ENCODE measurements around the gene GCNT2.
A peak's percentile ranks its signal among the peaks of the same experiment; 100 is the strongest.
"Not testable (repeated sequence)": the region's sequence is repeated elsewhere in the genome, so short reads cannot be mapped to it uniquely, and the experiment has no call there.

The GCNT2 gene

DNA sequence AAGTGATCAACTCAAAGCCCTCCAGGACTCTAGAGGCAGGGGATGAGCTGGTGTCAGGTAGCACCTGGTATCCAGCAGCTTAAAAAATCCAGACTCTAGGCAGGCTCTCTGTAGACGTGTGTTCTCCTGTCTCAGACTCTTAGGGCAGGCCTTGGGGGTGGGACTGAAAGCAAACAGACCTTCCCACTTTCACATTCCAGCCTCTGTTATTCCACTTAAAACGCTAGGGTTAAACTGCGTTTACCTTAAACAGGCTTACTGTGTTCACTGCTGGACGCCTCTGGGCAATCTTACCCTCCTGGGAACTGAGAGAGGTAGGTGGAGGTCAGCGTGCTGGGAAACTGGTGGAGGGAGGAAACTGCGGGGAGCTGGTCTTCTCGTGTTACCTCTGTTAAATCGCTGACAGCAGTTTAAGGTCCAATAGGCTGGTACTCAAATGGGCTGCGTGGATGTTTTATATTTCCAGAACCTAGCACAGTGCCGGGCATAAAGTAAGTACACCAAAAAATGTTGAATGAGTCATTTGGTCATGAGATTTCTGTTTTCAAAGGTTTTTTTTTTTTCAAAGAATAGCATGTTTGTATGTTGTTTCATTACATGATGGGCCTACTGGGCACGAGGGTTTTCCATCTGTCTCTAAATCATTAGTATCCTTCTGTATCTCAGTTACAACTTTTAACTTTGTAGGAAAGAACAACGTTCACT lies at the start of gene GCNT2:
Gene GCNT2, plus strand, starts transcription at position 248 of the 705 bp plus-strand sequence. CDS start 7,561 bp downstream, outside the sequence.
- no peak for DNase-seq

DNA sequence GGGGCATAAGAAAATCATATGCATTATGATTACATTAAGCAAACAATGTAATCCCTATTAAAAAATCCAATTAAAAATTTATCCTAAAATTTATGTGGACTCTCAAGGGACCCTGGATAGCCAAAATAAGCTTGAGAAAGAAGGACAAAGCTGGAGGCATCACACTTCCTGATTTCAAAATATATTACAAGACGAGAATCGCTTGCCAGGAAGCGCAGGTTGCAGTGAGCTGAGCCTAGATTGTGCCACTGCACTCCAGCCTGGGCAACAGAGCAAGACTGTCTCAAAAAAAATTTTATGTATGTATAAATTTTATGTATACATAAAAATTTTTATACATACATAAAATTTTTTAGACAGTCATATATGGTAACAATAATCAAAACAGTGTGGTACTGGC lies 48.5 kb upstream of the GCNT2 start:
- no peak for DNase-seq

DNA sequence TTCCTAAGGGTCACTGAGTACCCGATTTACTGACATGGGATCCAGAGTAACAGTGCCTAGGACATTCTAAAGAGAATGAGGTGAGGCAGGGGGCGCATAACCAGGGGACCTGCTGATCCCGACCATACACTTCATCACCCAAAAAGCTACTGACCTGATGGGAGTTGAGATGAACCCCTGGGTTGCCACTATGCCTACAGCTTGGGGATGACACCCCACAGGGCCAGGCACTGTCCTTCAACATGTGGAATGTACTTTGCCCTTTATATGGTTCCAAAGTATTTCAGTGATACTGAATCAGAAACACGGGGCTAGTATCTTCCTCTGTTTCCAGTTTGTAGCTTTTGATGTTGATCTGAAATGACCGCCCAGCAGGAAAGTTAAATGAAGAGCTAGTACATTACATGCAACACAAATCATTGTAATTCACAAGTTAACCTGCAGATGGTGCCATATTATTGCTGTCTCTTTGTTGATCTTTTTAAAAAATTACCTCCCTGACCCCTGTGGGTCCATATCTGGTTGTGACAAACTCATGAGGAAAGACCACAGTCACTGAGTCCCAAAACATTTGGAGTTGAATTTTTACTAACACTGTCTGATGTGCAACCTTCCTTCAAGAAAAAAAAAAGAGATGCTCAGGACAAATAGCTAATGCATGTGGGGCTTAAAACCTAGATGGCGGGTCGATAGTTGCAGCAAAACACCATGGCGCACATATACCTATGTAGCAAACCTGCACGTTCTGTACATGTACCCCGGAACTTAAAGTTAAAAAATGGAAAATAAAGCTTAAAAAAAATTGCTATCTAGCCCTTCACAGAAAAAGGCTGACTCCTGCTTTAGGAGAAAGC lies 42.7 kb upstream of the GCNT2 start:
- DNase-seq = no peak

DNA sequence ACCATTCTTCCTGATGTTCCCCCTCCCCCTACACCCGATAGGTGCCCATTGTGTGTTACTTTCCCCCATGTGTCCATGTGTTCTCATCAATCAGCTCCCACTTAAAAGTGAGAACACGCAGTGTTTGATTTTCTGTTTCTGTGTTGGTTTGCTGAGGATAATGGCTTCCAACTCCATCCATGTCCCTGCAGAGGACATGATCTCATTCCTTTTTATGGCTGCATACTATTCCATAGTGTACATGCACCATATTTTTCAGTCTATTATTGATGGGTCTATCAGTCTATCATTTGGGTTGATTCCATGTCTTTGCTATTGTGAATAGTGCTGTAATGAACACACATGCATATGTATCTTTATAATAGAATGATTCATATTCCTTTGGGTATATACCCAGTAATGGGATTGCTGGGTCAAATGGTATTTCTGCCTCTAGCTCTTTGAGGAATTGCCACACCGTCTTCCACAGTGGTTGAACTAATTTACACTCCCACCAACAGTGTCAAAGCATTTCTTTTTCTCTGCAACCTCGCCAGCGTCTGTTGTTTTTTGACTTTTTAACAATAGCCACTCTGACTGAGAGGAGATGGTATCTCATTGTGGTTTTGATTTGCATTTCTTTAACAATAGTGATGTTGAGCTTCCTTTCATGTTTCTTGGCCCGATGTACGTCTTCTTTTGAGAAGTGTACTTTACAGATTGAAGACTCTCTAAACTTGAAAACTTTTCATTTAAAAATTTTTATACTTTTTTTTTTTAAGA lies 41.0 kb upstream of the GCNT2 start:
- no peak for DNase-seq

DNA sequence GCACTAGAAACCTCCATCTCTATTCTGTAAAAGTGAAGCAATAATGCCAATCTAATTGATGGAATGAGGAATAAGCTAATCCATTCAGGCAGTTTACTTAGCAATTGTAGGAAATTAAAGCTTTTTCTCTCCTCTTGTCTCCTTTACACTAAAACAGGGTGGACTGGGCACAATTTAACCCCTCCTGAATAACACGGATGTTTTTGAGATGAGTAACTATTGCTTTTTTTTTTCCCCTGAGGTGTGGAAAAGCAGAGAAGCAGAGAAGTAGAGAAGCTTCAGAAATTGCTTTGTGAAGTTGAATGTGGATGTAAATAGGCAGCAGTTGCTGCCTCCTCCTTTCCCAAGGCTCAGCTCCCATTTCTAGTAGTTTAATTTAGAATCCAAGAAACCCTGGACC lies 40.0 kb upstream of the GCNT2 start:
- DNase-seq = no peak

DNA sequence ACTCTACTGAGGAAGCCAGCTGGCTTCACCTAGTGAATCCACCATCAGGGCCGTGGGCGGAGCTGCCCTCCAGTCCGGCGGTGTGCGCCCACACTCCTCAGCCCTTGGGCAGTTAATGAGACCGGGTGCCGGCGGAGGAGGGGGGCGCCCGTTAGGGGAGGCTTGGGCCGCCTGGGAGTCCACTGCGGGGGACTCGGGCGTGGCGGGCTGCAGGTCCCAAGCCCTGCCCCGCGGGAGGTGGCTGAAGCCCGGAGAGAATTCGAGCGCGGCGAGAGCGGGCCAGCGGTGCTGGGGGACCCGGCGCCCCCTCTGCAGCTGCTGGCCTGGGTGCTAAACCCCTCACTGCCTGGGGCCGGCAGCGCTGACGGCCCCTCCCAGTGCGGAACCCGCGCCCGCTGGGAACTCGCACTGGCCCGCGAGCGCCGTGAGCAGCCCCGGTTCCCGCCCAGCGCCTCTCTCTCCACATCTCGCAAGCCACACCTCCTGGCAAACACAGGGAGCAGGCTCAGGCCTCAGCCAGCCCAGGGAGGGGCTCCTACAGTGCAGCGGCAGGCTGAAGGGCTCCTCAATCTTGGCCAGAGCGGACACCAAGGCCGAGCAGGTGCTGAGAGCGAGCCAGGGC lies 38.4 kb upstream of the GCNT2 start:
- no peak for DNase-seq

DNA sequence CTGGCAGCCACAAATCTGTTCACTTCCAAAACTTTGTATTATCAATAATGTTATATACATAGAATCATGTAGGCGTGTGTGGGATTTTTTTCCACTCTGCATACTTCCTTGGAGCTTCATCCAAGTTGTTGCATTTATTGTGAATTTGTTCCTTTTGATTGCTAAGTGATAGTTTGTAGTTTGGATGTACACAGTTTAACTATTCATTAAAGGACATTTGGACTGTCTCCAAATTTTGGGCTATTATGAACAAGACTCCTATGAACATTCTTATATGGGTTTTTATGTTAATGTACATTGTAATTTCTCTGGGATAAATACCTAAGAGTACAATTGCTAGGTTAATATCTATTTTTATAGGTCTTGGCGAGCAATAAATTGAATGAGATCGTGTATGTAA lies 36.2 kb upstream of the GCNT2 start:
- DNase-seq = no peak

DNA sequence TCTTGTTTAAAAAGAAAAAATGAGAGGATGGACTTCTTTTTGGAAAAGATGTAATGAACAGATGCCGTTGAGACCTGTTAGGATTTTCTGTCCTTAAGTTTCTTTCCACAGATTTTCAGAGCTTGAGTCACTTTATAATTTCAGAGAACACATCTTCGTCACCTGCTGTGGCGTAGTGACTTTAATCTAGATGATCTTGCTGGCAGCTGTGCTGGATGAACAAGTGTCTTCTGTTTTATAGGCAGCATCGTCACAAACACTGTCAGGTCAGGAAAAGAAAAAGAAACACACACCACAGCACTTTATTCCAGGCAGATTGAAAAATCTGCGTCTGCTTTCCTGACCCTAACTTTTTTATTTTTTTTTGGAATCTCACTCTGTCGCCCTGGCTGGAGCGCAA lies 35.7 kb upstream of the GCNT2 start:
- DNase-seq = no peak

DNA sequence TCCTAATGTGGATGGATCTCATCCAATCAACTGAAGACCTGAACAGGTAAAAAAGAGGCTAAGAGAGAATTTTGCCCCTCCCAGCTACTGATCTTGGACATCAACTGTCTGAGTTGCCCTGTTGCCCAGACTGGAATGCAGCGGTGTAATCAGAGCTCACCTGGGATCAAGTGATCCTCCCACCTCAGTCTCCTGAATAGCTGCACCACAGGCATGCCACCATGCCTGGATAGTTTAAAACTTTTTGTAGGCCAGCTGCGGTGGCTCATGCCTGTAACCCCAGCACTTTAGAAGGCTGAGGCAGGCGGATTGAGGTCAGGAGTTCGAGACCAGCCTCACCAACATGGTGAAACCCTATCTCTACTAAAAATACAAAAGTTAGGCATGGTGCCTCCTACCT lies 34.9 kb upstream of the GCNT2 start:
- no peak for DNase-seq

DNA sequence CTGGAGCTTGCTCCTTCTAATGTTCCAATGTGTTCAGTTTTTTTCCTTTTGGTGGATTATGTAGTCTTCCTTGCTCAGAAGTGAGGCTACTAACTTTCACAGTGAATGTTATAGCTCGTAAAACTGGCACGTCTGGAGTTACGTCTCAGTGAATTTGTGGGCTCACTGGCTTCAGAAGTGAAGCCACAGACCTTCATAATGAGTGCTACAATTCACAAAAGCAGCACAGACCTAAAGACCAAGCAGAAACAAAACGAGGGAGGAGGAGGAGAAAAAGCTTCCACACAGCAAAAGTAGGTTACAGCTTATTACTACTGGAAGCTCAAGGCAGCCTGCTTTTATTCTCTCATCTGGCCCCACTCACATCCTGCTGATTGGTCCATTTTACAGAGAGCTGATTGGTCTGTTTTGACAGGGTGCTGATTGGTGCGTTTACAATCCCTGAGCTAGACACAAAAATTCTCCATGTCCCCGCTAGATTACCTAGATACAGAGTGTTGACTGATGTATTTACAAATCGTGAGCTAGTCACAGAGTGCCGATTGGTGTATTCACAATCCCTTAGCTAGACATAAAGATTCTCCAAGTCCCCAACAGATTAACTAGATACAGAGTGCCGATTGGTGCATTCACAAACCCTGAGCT lies 34.1 kb upstream of the GCNT2 start:
- DNase-seq = not testable (repeated sequence)

DNA sequence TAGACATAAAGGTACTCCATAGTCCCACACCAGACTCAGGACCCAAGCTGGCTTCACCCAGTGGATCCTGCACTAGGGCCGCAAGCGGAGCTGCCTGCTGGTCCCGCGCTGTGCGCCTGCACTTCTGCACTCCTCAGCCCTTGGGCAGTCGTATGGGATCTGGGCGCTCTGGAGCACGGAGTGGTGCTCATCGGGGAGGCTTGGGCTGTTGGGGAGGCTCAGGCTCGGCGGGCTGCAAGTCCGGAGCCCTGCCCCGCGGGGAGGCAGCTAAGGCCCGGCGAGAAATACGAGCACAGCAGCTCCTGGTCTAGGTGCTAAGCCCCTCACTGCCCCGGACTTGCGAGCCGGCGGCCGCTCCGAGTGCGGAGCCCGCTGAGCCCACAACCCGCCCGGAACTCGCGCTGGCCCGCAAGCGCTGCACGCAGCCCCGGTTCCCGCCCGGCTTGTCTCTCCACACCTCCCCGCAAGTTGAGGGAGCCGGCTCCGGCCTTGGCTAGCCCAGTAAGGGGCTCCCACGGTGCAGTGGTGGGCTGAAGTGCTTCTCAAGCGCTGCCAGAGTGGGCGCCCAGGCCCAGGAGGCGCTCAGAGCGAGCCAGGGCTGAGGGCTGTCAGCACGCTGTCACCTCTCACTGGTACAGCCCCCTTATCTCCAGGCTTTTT lies 33.4 kb upstream of the GCNT2 start:
- no peak for DNase-seq

DNA sequence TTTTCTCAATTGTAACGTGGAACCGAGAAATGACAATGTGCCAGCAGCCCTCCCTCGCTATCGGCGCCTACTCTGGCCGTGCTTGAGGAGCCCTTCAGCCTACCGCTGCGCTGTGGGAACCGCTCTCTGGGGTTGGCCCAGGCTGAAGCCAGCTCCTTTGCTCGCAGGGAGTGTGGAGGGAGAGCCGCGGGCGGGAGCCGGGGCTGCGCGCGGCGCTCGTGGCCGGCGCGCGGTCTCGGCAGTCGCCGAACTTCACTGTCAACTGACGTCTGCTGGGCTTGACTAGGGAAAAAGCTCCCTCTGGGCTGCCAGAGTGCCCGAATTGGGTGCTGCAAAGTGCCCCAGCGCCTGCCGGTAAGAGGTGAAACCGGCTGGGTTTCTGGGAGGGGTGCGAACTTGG lies 29.7 kb upstream of the GCNT2 start:
- no peak for DNase-seq

DNA sequence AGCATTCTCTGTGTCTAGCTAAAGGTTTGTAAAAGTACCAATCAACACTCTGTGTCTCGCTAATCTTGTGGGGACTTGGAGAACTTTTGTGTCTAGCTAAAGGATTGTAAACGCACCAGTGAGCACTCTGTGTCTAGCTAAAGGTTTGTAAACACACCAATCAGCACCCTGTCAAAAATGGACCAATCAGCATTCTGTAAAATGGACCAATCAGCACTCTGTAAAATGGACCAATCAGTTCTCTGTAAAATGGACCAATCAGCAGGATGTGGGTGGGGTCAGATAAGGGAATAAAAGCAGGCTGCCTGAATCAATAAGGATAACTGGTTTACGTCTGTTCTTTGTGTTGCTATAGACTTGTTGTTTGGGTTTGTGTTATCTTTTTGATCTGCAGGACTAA lies 29.2 kb upstream of the GCNT2 start:
- DNase-seq = not testable (repeated sequence)

DNA sequence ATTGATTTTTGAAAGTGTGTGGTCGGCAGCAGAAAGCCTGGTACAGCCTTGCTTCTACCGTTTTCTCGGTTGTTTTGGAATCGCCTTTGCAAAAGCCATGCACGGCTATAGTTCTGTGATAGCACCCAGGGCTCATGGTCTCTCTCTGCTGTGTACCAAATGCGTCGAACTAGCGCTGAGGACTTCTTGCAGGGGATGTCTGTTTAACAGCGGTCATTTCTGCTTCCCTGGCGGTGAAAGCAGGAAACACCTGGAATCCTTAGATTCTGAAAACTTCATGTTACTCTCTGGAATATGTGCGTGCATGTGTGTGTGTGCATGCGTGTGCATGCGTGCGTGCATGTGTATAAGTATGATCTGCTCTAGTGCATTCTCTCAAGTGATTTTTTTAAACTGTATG lies 26.1 kb upstream of the GCNT2 start:
- no peak for DNase-seq

DNA sequence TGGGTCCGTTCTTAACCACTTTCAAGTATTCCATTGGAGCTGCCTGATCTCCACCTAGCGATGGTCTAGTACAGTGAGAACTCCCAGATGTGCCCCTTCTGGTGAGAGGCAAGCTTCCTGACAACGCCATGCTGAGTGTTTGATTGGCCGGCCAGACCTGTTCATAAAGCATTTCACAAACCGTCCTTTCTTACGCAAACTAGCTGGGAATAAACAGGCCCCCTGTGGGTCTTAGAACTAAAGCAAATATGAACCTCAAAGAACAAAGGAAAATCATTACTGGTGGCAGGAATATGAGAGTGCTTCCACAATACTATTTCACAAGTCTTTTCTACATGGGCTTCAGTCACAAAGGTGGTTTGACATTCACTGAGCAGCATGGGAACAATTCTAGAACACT lies 15.6 kb upstream of the GCNT2 start:
- DNase-seq = peak; percentile 35

DNA sequence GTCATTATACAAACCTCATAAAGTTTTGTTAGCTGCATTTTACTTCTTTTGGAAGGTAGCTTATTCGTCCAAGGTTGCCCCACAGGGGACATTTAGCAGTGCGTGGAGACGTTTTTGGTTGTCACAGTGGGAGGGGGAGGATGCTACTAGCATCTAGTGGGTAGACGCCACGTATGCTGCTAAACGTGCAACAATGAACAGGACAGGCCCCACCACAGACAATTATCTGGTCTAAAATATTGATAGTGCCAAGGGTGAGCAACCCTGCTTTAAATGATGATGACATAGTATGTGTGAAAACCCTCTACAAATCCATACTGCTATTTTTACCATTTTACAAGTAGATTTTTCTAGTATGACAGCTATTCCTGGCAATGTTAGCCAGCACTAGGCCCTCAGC lies 13.9 kb upstream of the GCNT2 start:
- DNase-seq = no peak

DNA sequence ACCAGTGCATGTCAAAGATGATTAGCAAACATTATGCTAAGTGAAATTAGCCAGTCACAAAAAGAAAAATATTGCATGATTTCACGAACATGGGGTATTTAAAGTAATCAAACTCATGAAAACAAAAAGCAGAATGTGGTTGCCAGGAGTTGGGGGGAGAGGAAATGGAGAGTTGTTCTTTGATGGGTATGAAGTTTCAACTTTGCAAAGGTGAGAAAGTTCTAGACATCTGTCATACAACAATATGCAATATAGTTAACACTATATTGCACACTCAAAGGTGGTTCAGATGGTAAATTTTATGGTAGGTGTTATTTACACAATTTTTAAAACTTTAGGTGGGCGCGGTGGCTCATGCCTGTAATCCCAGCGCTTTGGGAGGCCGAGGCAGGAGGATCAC lies 13.4 kb upstream of the GCNT2 start:
- no peak for DNase-seq

DNA sequence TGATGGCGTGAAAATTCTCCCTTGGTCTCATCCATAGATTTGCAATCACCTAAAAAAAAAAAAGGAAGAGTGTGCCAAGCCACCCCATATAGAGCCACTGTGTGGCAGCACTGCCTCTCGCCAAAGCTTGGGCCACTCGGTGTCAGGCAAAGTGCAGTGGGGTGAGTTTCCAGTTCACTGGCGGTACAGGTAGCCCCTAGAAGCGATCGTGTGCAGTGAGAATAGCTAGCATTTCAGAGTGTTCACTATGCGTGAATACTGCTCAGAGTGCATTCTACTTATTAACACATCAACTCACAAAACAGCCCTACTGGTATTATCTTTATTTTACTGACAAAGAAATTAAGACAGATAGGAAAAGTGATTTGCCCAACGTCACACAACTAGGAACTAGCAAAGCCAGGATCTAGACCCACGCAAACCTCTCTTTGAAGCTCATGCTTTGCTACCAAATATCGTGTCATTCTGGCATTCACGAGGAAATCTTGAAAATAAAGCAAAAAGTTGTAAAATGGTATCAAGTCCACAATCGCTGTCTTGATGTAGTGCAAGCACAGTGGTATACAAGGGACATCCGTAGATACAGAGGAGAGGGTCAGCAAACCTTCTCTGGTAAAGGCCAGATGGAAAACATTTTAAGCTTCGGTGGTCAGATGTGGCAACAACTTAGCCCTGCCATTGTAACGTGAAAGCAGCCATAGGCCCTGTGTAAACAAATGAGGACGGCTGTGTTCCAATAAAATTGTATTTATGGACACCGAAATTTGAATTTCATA lies 10.4 kb upstream of the GCNT2 start:
- DNase-seq = no peak

DNA sequence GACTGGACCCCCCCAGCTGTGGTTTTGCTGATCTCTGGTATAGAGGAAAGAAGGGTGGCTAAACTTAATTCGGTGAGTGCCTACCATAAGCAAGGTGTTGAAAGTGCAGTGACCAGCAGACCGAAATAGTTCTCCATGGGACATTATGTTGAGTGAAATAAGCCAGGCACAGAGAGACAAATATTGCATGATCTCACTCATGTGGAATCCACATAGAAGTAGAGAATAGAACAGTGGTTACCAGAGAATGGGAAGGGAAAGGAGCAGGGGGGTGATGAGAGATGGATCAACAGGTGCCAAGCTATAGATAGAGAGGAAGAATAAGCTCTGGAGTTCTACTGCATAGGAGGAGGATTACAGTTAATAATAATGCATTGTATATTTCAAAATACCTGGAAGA lies 9.7 kb upstream of the GCNT2 start:
- DNase-seq = no peak

DNA sequence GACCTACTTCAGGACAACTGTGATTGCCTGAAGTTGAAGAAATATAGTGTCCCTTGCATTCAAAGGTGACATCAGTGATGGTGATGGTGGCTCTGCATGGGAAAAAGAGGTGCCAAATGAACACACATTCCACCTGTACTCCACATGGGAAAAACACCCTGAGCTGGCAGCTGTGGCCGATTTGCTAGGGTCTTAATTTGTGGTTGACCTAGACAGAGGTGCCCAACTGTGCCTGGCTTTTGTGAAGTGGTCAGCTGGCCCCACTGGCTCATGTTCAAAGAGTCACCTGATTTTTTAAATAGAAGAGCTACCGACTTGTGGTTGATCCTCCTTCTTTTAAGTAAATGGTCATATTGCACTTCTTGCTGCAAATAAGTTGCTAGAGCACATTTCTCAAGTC lies 7.6 kb upstream of the GCNT2 start:
- DNase-seq = no peak

DNA sequence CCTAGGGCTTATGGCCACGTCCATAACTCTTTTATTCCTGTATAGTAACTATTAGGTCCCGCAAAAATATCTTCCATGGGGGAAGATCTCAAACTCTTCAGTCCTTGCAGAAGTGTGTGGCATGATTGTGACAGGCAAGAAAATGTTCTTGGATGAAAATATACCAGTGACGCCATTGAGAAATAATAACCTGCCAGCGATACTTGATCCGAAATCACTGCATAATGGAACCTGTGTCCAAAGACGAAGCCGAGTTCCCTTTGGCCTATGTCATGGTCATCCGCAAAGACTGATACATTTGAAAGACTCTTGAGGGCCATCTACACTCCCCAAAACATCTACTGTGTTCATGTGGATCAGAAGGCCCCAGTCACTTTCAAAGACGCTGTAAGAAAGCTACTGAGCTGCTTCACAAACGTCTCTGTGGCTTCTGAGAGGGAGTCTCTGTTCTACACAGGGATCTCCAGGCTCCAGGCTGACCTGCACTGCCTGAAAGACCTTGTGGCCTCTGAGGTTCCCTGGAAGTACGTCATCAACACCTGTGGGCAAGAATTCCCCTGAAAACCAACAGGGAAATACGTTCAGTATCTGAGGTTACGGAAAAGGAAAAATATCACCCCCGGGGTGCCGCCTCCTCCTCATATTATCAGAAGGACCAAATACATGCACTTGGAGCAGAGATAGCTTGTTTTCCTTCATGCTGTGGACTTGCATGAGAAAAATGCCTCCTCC lies 6.9 kb upstream of the GCNT2 start:
- no peak for DNase-seq

Measured in DMS153 (cell line).